Loucy (cell line): ENCODE results near the gene STIM1.

Experiments used
- CTCF ChIP-seq: fragments of 200-600 bp; sonication (generic); conservative IDR thresholded peaks from 2 replicates; pipeline ENCODE4 v1.5.1; 2014; ENCODE audit warnings: mild to moderate bottlenecking, antibody characterized with exemption, low read length
- EZH2phosphoT487 ChIP-seq: fragments of 200-600 bp; IDR thresholded peaks from 2 replicates; pipeline ENCODE4 v1.6.1; 2018; ENCODE audit warnings: antibody characterized with exemption, mild to moderate bottlenecking, moderate library complexity, borderline replicate concordance

- TF ChIP-seq CTCF (no peak), EZH2phosphoT487 (no peak)
Observed at GRCh38 chr11:3911908-3912505, 56.5 kb downstream of the STIM1 start.
